NCI-H146 treated with DMSO at 0.1 percent for 48 hours (cell line): ENCODE data around the gene SPECC1.
"Not testable (repeated sequence)": the region's sequence is repeated elsewhere in the genome, so short reads cannot be mapped to it uniquely, and the experiment has no call there.

ENCODE experiments used
- DNase-seq: peaks from one replicate; lab custom pipeline; 2025; ENCODE audit not compliant: unreplicated experiment; lab: John Stamatoyannopoulos, UW

Gene SPECC1

GRCh38 chr17:20228410-20228809 lies 219.3 kb downstream of the SPECC1 start:
- no peak for DNase-seq

- no peak for DNase-seq
Observed at GRCh38 chr17:20228860-20229259, 219.7 kb downstream of the SPECC1 start.

GRCh38 chr17:20230924-20231323 lies 221.8 kb downstream of the SPECC1 start:
- DNase-seq, result no peak

- DNase-seq, result no peak
Observed at GRCh38 chr17:20232611-20233010, 223.5 kb downstream of the SPECC1 start.

- DNase-seq, result no peak
Observed at GRCh38 chr17:20234276-20234675, 225.1 kb downstream of the SPECC1 start.

GRCh38 chr17:20235747-20236146 lies 226.6 kb downstream of the SPECC1 start:
- DNase-seq, result no peak

- no peak for DNase-seq
Observed at GRCh38 chr17:20236578-20237227, 227.5 kb downstream of the SPECC1 start.

- DNase-seq, result not testable (repeated sequence)
Observed at GRCh38 chr17:20239776-20240175, 230.6 kb downstream of the SPECC1 start.

- no peak for DNase-seq
Observed at GRCh38 chr17:20241855-20242254, 232.7 kb downstream of the SPECC1 start.

- DNase-seq, result no peak
Observed at GRCh38 chr17:20242271-20242670, 233.1 kb downstream of the SPECC1 start.

- no peak for DNase-seq
Observed at GRCh38 chr17:20243524-20243923, 234.4 kb downstream of the SPECC1 start.

- DNase-seq, result no peak
Observed at GRCh38 chr17:20244671-20245070, 235.5 kb downstream of the SPECC1 start.

- no peak for DNase-seq
Observed at GRCh38 chr17:20246692-20247091, 237.5 kb downstream of the SPECC1 start.

- DNase-seq, result no peak
Observed at GRCh38 chr17:20253323-20253722, 244.2 kb downstream of the SPECC1 start.

GRCh38 chr17:20254541-20254940 lies 245.4 kb downstream of the SPECC1 start:
- DNase-seq, result no peak

GRCh38 chr17:20256144-20256543 lies 247.0 kb downstream of the SPECC1 start:
- DNase-seq, result peak; percentile 71

- DNase-seq, result no peak
Observed at GRCh38 chr17:20257008-20257407, 247.8 kb downstream of the SPECC1 start.

- no peak for DNase-seq
Observed at GRCh38 chr17:20257798-20258197, 248.6 kb downstream of the SPECC1 start.

GRCh38 chr17:20259668-20260067 lies 250.5 kb downstream of the SPECC1 start:
- DNase-seq, result no peak

GRCh38 chr17:20260268-20260667 lies 251.1 kb downstream of the SPECC1 start:
- no peak for DNase-seq

GRCh38 chr17:20262226-20263114 lies 253.3 kb downstream of the SPECC1 start:
- no peak for DNase-seq

GRCh38 chr17:20263115-20263433 lies 253.9 kb downstream of the SPECC1 start:
- not testable (repeated sequence) for DNase-seq
